NOMO-1 treated with DMSO at 0.1 percent for 48 hours (cell line): ENCODE results near the gene MON2.

Experiments used
- DNase-seq: peaks from one replicate; lab custom pipeline; 2025; ENCODE audit not compliant: unreplicated experiment; lab: John Stamatoyannopoulos, UW

MON2 gene

DNA sequence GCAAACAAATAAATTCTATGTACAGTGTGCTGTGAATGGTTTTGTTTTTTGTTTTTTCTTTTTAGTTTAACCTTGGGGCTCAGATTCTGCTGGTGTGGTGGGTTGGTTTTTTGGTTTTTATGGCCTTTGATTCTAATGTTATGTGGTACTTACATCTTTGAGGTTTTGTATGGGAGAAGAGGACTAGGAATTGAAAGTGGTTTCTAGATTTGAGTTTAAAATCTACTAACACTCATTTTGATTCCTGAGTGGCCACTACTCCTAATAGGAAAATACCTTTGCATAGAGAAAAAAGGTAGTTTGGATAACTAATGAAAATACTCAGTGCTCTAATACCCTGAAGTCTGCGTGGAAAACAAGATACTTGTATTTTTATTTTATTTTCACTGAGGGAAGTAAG, 137.7 kb downstream of the MON2 start:
- DNase-seq: no peak

DNA sequence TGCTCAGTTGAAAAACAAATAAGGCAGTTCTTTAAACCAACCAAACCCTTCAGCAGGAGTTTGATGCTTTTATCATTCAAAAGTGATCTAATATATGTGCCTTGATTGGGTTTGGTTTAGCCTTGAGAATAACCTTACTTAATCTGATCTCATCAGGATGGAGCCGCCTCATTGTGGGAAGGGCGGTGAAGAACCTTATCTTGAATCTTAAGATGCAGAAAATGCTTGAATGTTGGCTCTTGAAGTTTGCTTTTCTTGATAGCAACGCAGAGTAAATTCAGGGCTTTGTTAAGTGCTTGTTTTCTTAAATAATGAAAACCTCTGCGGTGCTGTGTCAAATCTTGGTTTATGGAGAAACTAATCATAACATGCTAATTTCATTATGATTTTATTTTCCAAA, 138.2 kb downstream of the MON2 start:
- no peak for DNase-seq

- no peak for DNase-seq
Observed at GRCh38 chr12:62605981-62606380, 139.4 kb downstream of the MON2 start.

DNA sequence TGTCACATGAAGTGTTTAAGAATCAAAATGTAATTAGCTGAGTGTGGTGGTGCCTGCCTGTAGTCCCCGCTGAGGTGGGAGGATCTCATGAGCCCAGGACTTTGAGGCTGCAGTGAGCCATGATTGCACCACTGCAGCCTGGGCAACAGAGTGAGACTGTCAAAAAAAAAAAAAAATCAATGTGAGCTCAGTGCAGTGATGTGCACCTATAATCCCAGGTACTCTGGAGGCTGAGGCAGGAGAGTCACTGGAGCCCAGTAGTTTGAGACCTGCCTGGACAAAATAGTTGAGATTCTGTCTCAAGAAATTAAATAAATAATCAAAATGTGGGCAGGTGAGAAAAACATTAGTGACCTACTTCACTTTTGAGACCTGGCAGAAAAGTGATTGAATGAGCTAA, 140.0 kb downstream of the MON2 start:
- DNase-seq: no peak

GRCh38 chr12:62613081-62613480, 146.5 kb downstream of the MON2 start:
- DNase-seq: no peak

DNA sequence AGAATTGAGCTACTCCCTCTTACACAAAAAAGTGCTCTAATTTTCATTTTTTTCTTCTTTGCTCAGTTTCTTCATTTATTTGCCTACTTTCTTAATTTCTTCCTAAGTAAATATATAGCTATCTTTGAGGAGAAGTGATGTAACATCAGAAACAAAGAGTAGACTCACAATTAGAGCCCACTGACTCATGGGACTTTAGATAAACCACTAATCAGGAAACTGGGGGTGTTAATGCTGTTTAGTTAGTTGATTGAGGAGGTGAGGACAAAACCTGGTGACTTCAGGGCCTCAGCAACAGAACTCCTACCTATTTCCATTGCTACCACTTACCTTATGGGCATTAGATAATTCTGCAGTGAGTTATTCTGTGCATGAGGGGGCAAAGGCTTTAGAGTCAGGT, 151.7 kb downstream of the MON2 start:
- no peak for DNase-seq

GRCh38 chr12:62618930-62619329, 152.3 kb downstream of the MON2 start:
- DNase-seq: no peak

GRCh38 chr12:62621101-62621638, 154.5 kb downstream of the MON2 start:
- DNase-seq: no peak

GRCh38 chr12:62622177-62622576, 155.6 kb downstream of the MON2 start:
- no peak for DNase-seq

DNA sequence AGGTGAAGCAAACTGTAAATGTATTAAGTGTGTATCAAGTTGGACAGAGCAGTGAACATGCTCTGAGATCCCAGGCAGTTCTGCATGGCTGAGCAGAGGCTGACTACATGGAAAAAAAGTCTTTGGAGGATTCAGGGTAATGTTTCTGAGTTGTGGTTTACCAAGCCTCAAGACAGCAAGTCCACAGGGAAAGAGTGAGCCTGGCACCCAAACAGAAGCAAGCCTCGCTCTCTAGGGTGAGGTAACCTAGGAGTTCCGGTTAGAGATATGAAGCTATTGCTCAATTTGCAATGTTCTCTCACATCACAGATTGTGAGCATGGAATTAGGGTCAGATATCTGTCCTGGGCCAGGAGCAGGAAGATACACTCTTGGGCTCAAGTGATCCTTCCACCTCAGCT, 158.6 kb downstream of the MON2 start:
- DNase-seq: peak; percentile 67

DNA sequence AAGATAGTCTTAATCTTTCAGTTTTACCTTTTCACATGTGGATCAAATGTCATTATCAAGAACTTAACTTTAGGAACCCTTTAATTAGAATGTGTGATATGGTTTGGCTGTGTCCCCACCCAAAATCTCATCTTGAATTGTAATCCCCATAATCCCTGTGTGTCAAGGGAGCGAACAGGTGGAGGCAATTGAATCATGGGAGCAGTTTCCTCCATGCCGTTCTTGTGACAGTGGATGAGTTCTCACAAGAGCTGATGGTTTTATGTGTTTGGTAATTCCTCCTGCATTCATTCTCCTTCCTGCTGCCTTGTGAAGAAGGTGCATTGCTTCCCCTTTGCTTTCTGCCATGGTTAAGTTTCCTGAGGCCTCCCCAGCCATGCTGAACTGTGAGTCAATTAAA, 160.6 kb downstream of the MON2 start:
- no peak for DNase-seq

DNA sequence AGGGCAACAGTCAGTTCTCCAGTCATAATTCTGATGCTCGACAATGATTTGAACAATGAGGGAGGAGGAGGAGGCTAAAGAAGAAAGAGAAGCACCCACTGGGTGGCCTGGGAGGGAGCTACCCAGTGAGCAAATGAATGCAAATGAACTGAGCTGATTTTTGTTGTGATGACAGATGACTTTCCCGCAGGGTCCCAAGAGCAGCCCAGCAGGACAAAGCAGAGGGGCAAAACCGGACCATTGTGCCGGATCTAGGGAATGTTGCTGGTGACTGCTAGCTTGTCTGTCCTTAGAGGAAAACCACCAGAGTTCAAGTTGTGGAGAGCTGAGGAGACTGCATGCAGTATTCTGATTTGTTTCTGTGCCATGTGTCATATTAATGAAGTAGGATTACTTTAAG, 162.8 kb downstream of the MON2 start:
- DNase-seq: no peak

- no peak for DNase-seq
Observed at GRCh38 chr12:62629971-62630739, 163.5 kb downstream of the MON2 start.

DNA sequence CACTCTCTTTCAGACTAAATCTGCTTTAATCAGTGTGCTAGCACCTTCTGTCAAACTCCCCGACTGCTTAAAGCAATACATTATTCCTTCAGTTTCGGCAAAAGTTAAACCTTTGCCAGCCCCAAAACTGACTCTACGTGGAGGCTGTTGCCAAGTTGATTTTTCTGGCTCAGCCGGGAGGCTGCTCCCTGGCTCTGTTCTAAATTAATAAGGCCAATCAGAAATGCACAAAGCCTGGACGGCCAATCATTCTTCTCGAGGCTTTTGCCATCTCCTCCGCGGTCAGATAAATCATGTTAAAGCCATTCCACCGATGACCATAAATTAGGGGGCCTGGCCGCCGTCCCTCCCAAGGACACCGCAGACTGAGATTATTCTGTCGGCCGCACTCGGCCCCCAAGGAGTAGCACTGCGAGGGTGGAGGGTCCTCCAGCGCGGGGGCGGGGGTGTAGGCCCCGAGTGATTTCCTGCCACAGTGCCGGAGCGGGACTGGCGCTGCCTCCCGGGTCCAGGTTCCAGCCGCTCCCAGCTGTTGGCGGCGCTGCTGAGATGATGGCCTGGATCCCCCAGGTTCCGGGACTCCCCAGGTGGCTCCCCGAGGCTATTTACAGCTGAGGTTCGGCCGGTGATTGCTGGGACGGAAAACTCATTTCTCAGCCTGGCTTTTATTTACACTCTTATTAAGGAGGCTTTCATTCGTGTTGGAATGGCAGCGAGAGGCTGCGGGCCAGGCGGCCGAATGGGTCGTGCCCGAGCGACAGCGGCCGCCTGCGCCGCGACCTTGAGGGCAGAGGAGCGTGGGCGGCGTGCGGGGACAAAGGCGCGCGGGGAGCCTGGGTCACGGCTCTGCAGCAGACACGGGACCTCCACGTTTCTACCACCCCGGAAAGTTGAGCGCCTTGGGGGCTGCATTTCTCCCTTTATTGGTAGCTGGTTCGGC, 165.1 kb downstream of the MON2 start:
- DNase-seq: no peak

GRCh38 chr12:62632411-62632918, 165.8 kb downstream of the MON2 start:
- no peak for DNase-seq

DNA sequence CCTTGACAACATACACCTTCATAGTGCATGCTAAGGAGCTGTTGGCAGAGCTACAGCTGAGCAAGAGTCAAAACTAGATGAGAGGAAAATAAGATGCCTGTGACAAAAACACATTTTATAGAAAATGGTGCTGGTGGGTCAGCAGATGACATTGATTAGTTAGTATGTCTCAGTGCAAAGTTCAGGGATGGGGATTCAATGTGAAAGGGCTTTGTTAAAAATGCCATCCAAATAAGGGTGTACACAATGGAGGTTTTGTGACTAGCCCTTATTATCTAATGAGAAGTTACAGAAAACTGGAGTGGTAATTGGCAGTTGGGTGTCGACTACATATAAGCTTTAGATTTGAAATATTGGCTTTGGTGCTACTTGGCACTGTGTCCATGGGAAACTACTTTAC, 169.0 kb downstream of the MON2 start:
- no peak for DNase-seq

GRCh38 chr12:62637679-62638078, 171.1 kb downstream of the MON2 start:
- no peak for DNase-seq

DNA sequence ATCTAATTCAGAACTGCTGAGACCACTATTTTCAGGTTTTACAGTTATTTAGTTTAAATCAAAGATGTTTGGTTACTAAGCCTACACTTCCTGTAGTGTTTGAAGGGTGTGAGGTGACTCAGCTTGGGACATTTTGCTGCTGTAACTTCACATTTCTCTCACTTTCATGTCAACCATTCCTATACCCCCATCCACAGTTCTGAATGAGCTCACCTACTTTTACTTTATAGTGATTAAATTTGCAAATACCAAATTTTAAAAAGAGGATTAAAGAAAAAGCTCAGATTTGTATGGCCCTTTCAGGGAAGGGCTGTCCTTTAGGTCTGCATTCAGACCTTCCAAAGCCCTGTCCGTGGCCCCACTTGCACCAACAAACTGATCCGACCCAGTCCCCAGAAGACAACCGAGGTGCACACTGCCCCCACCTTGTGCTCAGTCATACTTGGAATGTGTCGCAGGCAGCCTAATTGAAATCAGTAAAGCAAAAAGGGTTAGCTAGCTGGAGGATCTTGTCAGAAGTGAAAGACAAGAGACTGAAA, 174.4 kb downstream of the MON2 start:
- DNase-seq: no peak

DNA sequence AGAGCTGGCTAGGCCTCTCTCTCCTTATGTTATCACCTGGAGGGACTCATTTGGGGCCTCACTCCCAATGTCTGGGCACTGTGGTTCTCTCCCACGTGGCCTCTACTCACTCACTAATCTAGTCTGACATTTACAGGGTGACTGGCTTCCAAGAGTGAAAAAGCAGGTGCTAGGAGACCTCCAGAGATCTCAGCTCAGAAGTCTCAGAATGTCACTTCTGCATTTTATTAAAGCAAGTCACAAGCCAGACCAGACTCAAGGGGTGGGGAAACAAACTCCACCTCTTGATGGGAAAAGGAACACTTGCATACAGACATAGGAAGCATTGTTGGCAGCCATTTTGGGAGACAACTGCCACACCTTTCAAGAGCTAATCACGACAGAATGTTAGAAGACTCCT, 175.9 kb downstream of the MON2 start:
- DNase-seq: no peak

GRCh38 chr12:62643486-62643885, 176.9 kb downstream of the MON2 start:
- no peak for DNase-seq

GRCh38 chr12:62646566-62646965, 179.9 kb downstream of the MON2 start:
- DNase-seq: no peak
